SK-N-SH (cell line): ENCODE measurements around the gene TCF12. TPM values are rescaled to one million over a fixed set of nuclear protein-coding genes. Genes with fewer than 3 reads are reported as not detected.

ENCODE experiments used
- CTCF ChIA-PET: fragments of 300-600, 350-600 bp; formaldehyde crosslinking; extraction: SDS; loops from one replicate; lab custom pipeline; 2021; lab: Yijun Ruan, JAX
- POLR2A ChIA-PET: fragments of 350-600 bp; sonication (Branson Sonifier 250); formaldehyde crosslinking; extraction: SDS; loops from one replicate; lab custom pipeline; 2020; ENCODE audit warnings: antibody characterized with exemption, inconsistent platforms; lab: Yijun Ruan, JAX
- DNase-seq: peaks from one replicate; pipeline ENCODE4 v3.0.0; 2012
- H2AFZ ChIP-seq: fragments of 200-600 bp; sonication (generic); 2 replicates; pipeline ENCODE4 v1.8.1; 2016; ENCODE audit warnings: antibody characterized with exemption, mild to moderate bottlenecking, low read depth
- H3F3A ChIP-seq: fragments of 200-600 bp; sonication (generic); replicated peaks from 2 replicates; pipeline ENCODE3; 2016; ENCODE audit warnings: antibody characterized with exemption, mild to moderate bottlenecking; ENCODE audit not compliant: insufficient read depth
- H3K27ac ChIP-seq, 2 experiments: fragments of 200-500 bp in 1 of 2; fragments of 200-600 bp in 1 of 2; sonication (Bioruptor generic) in 1 of 2; sonication (generic), shearing (Covaris generic) in 1 of 2; 2 replicates each; pipeline versions ENCODE4 v1.5.1 to v1.6.1; 2014 to 2016; ENCODE audit warnings: low read depth in 2 of 2, inconsistent platforms in 1 of 2, low read length in 1 of 2, mild to moderate bottlenecking in 1 of 2, mixed read lengths in 1 of 2
- H3K27me3 ChIP-seq: fragments of 200-600 bp; sonication (generic), shearing (Covaris generic); 2 replicates; pipeline ENCODE4 v1.6.1; 2016; ENCODE audit warnings: mixed run types; ENCODE audit not compliant: insufficient read depth
- H3K36me3 ChIP-seq, 2 experiments: fragments of 200-500 bp in 1 of 2; fragments of 200-600 bp in 1 of 2; sonication (Bioruptor generic) in 1 of 2; sonication (generic) in 1 of 2; replicated peaks in 1 of 2; 2 replicates each; pipeline versions ENCODE3 to v1.5.1; 2014 to 2016; ENCODE audit warnings: low read length in 1 of 2, mild to moderate bottlenecking in 1 of 2; ENCODE audit not compliant: insufficient read depth in 2 of 2, control insufficient read depth in 1 of 2
- H3K4me1 ChIP-seq, 2 experiments: fragments of 200-500 bp in 1 of 2; fragments of 200-600 bp in 1 of 2; sonication (Bioruptor generic) in 1 of 2; sonication (generic), shearing (Covaris generic) in 1 of 2; 2 replicates each; pipeline versions ENCODE4 v1.5.1 to v1.6.1; 2014 to 2016; ENCODE audit warnings: low read depth in 1 of 2, low read length in 1 of 2, mixed run types in 1 of 2; ENCODE audit not compliant: insufficient read depth in 2 of 2, control insufficient read depth in 1 of 2
- H3K4me2 ChIP-seq: fragments of 200-600 bp; sonication (generic), shearing (Covaris generic); 2 replicates; pipeline ENCODE4 v1.6.1; 2017; ENCODE audit warnings: mixed run types
- H3K4me3 ChIP-seq, 2 experiments: fragments of 200-500 bp in 1 of 2; fragments of 200-600 bp in 1 of 2; sonication (Bioruptor generic) in 1 of 2; sonication (generic), shearing (Covaris generic) in 1 of 2; 2 replicates each; pipeline versions ENCODE4 v1.5.1 to v1.8.1; 2014 to 2016; ENCODE audit warnings: low read depth in 2 of 2, inconsistent platforms in 1 of 2, low read length in 1 of 2, mild to moderate bottlenecking in 1 of 2, mixed read lengths in 1 of 2, moderate library complexity in 1 of 2
- H3K79me2 ChIP-seq: fragments of 200-600 bp; sonication (generic); 2 replicates; pipeline ENCODE4 v1.8.1; 2017; ENCODE audit warnings: mild to moderate bottlenecking; ENCODE audit not compliant: insufficient read depth
- H3K9ac ChIP-seq: fragments of 200-600 bp; sonication (generic); 2 replicates; pipeline ENCODE4 v1.6.1; 2017; ENCODE audit warnings: mixed run types
- H3K9me2 ChIP-seq: fragments of 200-600 bp; sonication (generic); 2 replicates; pipeline ENCODE4 v1.6.1; 2017; ENCODE audit warnings: mixed run types
- H3K9me3 ChIP-seq: fragments of 200-600 bp; sonication (generic); 2 replicates; pipeline ENCODE4 v1.6.1; 2017; ENCODE audit warnings: mixed run types, mild to moderate bottlenecking, moderate library complexity
- H4K20me1 ChIP-seq: fragments of 200-600 bp; sonication (generic); 2 replicates; pipeline ENCODE4 v1.6.1; 2017; ENCODE audit warnings: mild to moderate bottlenecking, mixed run types; ENCODE audit not compliant: insufficient read depth
- CHD2 ChIP-seq: fragments of 150-350 bp; IDR thresholded peaks from 2 replicates; pipeline ENCODE4 v1.6.1; 2018; ENCODE audit warnings: low read length; ENCODE audit not compliant: partially characterized antibody
- EP300 ChIP-seq, 2 experiments: IDR thresholded peaks; 2 replicates each; pipeline versions ENCODE4 v1.4.0 to v1.6.1; 2012; ENCODE audit warnings: borderline replicate concordance in 1 of 2, low read depth in 1 of 2, low read length in 1 of 2
- FOSL2 ChIP-seq: IDR thresholded peaks from 2 replicates; pipeline ENCODE4 v1.4.0; 2012; ENCODE audit warnings: low read depth, mild to moderate bottlenecking, moderate library complexity, borderline replicate concordance
- GABPA ChIP-seq: IDR thresholded peaks from 2 replicates; pipeline ENCODE4 v1.4.0; 2012; ENCODE audit warnings: low read depth, mild to moderate bottlenecking
- IRF3 ChIP-seq: fragments of 150-350 bp; IDR thresholded peaks from 2 replicates; pipeline ENCODE4 v1.6.1; 2016; ENCODE audit warnings: mild to moderate bottlenecking, low read depth, low read length
- NFIC ChIP-seq: IDR thresholded peaks from 2 replicates; pipeline ENCODE4 v1.4.0; 2012; ENCODE audit warnings: borderline replicate concordance
- NRF1 ChIP-seq: IDR thresholded peaks from 2 replicates; pipeline ENCODE4 v1.6.1; 2012; ENCODE audit warnings: low read depth, mild to moderate bottlenecking, low read length
- PBX3 ChIP-seq: IDR thresholded peaks from 2 replicates; pipeline ENCODE4; 2012
- POLR2AphosphoS5 ChIP-seq: IDR thresholded peaks from 2 replicates; pipeline ENCODE4 v1.6.1; 2012; ENCODE audit warnings: low read depth, low read length
- RCOR1 ChIP-seq: fragments of 150-350 bp; IDR thresholded peaks from 2 replicates; pipeline ENCODE4 v1.6.1; 2017; ENCODE audit warnings: antibody characterized with exemption, low read length
- RXRA ChIP-seq: IDR thresholded peaks from 2 replicates; pipeline ENCODE4 v1.4.0; 2012; ENCODE audit warnings: low read depth, mild to moderate bottlenecking, borderline replicate concordance
- ZBTB33 ChIP-seq: IDR thresholded peaks from 2 replicates; pipeline ENCODE4 v1.4.0; 2012; ENCODE audit warnings: low read depth, borderline replicate concordance
- WGBS: methylation state at CpG from one replicate; pipeline ENCODE4 v1.1.6; 2017; ENCODE audit warnings: low lambda C conversion rate; 5-methylcytosine and 5-hydroxymethylcytosine counted together
- polyA plus RNA-seq, 3 experiments: library from polyadenylated mRNA; depleted of rRNA; stranded (reverse); fragments of >200 nt; gene quantifications; 2 replicates each; pipeline ENCODE4 v1.2.3, GENCODE V29; 2012

TCF12 gene
- polyA plus RNA-seq, 1 of the 3 experiments (the other 2 are of a cell fraction): 49.6 TPM

GRCh38 chr15:57312006-57312317, 393.5 kb downstream of the TCF12 start:
- H3F3A ChIP-seq: no peaks in the 10 kb centered on the region
- TF ChIP-seq IRF3: no peak
- TF ChIP-seq, all 33 proteins: peak for 0
- H2AFZ ChIP-seq: no peak overlapping the region
- no peak overlapping the region for H3K4me3 ChIP-seq
- H3K79me2 ChIP-seq: no peaks in the 10 kb centered on the region
- ChIA-PET CTCF (interaction anchor here (1.3 kb wide), 2 partner anchors 29 to 165 kb away, joined by 4 to 8 read pairs; no protein-coding TSS in a partner anchor), POLR2A (no interaction called here)
- H4K20me1 ChIP-seq: no peaks in the 10 kb centered on the region
- no peak overlapping the region for H3K27ac ChIP-seq
- no peak overlapping the region for H3K4me2 ChIP-seq
- H3K4me1 ChIP-seq: peaks cover 0 to under 1% of the 10 kb centered on the region in 2 experiments; a peak in 1 of 4 replicates
- H3K36me3 ChIP-seq: no peaks in the 10 kb centered on the region
- no peak for DNase-seq
- H3K9me3 ChIP-seq: no peaks in the 10 kb centered on the region
- H3K27me3 ChIP-seq: no peaks in the 10 kb centered on the region
- no peak overlapping the region for H3K9ac ChIP-seq
- no peaks in the 10 kb centered on the region for H3K9me2 ChIP-seq
- 94% methylated on average over 6 of the region's 6 CpGs for WGBS

GRCh38 chr15:57312318-57313133, 394.1 kb downstream of the TCF12 start:
- Histone ChIP-seq H3K9ac (no peak overlapping the region), H3K27me3 (no peaks in the 10 kb centered on the region), H3K36me3 (no peaks in the 10 kb centered on the region), H3K9me3 (no peaks in the 10 kb centered on the region), H2AFZ (no peak overlapping the region), H3F3A (no peaks in the 10 kb centered on the region), H3K79me2 (no peaks in the 10 kb centered on the region), H3K4me3 (no peak overlapping the region), H3K4me2 (no peak overlapping the region), H3K9me2 (no peaks in the 10 kb centered on the region), H3K4me1 (no peaks in the 10 kb centered on the region), H3K27ac (no peak overlapping the region), H4K20me1 (no peaks in the 10 kb centered on the region)
- POLR2A ChIA-PET: no interaction called here
- DNase-seq: no peak
- WGBS: 87% methylated on average over 12 of the region's 15 CpGs
- CTCF ChIA-PET: interaction anchor here (1.6 to 1.7 kb wide), 2 partner anchors 166 to 821 kb away, joined by 5 to 6 read pairs; no protein-coding TSS in a partner anchor
- TF ChIP-seq RXRA (no peak), FOSL2 (no peak), NRF1 (no peak), RCOR1 (no peak), CHD2 (no peak), NFIC (no peak)

GRCh38 chr15:57313134-57313483, 394.7 kb downstream of the TCF12 start:
- Histone ChIP-seq H3K9me3 (no peaks in the 10 kb centered on the region), H3K4me3 (no peak overlapping the region)
- TF ChIP-seq EP300 (IDR thresholded peaks at IDR 0.05; ENCODE audit: borderline replicate concordance in 1 of 2, low read depth in 1 of 2, low read length in 1 of 2) (no peak), ZBTB33 (no peak), GABPA (no peak), POLR2AphosphoS5 (no peak), PBX3 (no peak)
- TF ChIP-seq, all 33 proteins: peak for 0
- CTCF ChIA-PET: interaction anchor here (0.7 to 1.7 kb wide), 3 partner anchors 100 to 822 kb away, joined by 3 to 6 read pairs (median 5); no protein-coding TSS in a partner anchor
- Histone ChIP-seq H3K4me2 (no peak overlapping the region), H3K27me3 (no peaks in the 10 kb centered on the region), H3K79me2 (no peaks in the 10 kb centered on the region), H3K9me2 (no peaks in the 10 kb centered on the region), H3K36me3 (no peaks in the 10 kb centered on the region), H2AFZ (no peak overlapping the region), H3K27ac (no peak overlapping the region), H4K20me1 (no peaks in the 10 kb centered on the region), H3K4me1 (no peaks in the 10 kb centered on the region), H3K9ac (no peak overlapping the region), H3F3A (no peaks in the 10 kb centered on the region)
- WGBS: 80% methylated on average over 7 of the region's 7 CpGs
- POLR2A ChIA-PET: no interaction called here
- no peak for DNase-seq
